Measurements from ENCODE around the gene TRAPPC3. TPM values are rescaled to one million over a fixed set of nuclear protein-coding genes. Genes with fewer than 3 reads are reported as not detected.

TRAPPC3 gene
- total RNA-seq, 1 experiment from 2014 or later: 64.6 TPM

DNA sequence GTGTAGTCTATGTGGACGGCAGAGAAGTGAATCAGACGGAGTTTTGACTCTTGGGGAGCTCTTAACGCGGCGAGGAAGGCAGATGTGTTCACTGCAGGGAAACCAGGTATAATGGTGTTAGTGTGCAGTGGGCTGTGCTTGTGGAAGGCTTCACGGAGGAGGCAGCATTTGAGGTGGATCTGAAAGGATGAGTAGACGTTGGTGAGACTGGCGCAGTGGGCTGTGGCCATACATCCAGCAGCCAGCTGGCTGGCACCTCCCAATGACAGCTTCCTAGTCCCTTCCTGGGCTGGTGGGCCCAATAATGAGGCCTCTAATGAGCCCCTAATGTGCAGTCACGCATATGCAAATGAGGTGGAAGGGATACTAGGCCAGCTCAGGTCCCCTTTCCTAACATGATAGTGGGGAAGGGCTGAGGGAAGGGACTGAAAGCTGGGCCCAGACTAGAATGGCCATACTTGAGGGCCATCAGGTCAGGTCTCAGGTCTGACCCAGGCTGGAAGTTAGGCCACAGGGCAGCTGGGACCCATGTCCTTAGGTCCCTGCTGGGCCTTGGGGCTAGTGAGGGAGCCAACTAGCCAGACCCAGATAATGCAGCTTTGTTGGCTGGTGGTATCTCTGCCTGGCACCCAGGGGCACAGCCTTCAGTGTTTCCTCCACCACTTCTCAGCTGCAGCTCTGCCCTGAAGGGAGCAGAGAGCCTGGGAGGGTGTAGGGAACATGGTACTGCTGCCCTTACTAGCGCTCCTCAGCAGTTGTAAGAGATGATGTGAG lies 10.5 kb upstream of the TRAPPC3 start:
- Histone ChIP-seq H3K27ac (ENCODE audit: low read depth, low read length) (peak overlapping the region; percentile 64), H3K4me2 (ENCODE audit: low read length) (peak overlapping the region; percentile 73)
- intact Hi-C loops (cut with micrococcal nuclease): loop anchor here (10.0 kb wide), 1 partner anchor 225 kb away; the partner anchor contains the start of gene STK40
- TF ChIP-seq JUND (IDR thresholded peaks at IDR 0.05): no peak
- no peak for TF ChIP-seq ZNF274 (IDR thresholded peaks at IDR 0.05; ENCODE audit: low read depth, low read length)
- no peak for TF ChIP-seq EGR1 (IDR thresholded peaks at IDR 0.05; ENCODE audit: low read depth)
- no peak for TF ChIP-seq TCF7L2 (IDR thresholded peaks at IDR 0.05; ENCODE audit: borderline replicate concordance, extremely low read depth, insufficient read depth, insufficient read length)
- no peak for TF ChIP-seq SIN3A (IDR thresholded peaks at IDR 0.05; ENCODE audit: low read depth)
- TF ChIP-seq CEBPB (IDR thresholded peaks at IDR 0.05; ENCODE audit: low read depth): no peak
- no peak for TF ChIP-seq POLR2A (IDR thresholded peaks at IDR 0.05; ENCODE audit: borderline replicate concordance, extremely low read depth, insufficient read depth, insufficient read length)
- TF ChIP-seq POLR2AphosphoS5 (IDR thresholded peaks at IDR 0.05; ENCODE audit: low read depth, low read length): no peak
- TF ChIP-seq, protein P1, sequence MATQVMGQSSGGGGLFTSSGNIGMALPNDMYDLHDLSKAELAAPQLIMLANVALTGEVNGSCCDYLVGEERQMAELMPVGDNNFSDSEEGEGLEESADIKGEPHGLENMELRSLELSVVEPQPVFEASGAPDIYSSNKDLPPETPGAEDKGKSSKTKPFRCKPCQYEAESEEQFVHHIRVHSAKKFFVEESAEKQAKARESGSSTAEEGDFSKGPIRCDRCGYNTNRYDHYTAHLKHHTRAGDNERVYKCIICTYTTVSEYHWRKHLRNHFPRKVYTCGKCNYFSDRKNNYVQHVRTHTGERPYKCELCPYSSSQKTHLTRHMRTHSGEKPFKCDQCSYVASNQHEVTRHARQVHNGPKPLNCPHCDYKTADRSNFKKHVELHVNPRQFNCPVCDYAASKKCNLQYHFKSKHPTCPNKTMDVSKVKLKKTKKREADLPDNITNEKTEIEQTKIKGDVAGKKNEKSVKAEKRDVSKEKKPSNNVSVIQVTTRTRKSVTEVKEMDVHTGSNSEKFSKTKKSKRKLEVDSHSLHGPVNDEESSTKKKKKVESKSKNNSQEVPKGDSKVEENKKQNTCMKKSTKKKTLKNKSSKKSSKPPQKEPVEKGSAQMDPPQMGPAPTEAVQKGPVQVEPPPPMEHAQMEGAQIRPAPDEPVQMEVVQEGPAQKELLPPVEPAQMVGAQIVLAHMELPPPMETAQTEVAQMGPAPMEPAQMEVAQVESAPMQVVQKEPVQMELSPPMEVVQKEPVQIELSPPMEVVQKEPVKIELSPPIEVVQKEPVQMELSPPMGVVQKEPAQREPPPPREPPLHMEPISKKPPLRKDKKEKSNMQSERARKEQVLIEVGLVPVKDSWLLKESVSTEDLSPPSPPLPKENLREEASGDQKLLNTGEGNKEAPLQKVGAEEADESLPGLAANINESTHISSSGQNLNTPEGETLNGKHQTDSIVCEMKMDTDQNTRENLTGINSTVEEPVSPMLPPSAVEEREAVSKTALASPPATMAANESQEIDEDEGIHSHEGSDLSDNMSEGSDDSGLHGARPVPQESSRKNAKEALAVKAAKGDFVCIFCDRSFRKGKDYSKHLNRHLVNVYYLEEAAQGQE (IDR thresholded peaks at IDR 0.05; ENCODE audit: low read depth): no peak
- TF ChIP-seq ELF1 (IDR thresholded peaks at IDR 0.05; ENCODE audit: borderline replicate concordance, low read depth): no peak
- no peak for TF ChIP-seq RAD21 (IDR thresholded peaks at IDR 0.05; ENCODE audit: low read depth)
- TF ChIP-seq CBX3 (IDR thresholded peaks at IDR 0.05; ENCODE audit: low read depth): no peak
- no peak for TF ChIP-seq YY1 (IDR thresholded peaks at IDR 0.05; ENCODE audit: extremely low read depth, insufficient replicate concordance, low read depth, low read length)
- TF ChIP-seq, protein P2, sequence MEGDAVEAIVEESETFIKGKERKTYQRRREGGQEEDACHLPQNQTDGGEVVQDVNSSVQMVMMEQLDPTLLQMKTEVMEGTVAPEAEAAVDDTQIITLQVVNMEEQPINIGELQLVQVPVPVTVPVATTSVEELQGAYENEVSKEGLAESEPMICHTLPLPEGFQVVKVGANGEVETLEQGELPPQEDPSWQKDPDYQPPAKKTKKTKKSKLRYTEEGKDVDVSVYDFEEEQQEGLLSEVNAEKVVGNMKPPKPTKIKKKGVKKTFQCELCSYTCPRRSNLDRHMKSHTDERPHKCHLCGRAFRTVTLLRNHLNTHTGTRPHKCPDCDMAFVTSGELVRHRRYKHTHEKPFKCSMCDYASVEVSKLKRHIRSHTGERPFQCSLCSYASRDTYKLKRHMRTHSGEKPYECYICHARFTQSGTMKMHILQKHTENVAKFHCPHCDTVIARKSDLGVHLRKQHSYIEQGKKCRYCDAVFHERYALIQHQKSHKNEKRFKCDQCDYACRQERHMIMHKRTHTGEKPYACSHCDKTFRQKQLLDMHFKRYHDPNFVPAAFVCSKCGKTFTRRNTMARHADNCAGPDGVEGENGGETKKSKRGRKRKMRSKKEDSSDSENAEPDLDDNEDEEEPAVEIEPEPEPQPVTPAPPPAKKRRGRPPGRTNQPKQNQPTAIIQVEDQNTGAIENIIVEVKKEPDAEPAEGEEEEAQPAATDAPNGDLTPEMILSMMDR (IDR thresholded peaks at IDR 0.05 in 2 of 3, conservative IDR thresholded peaks at IDR 0.05 in 1 of 3; ENCODE audit: borderline replicate concordance in 1 of 3, insufficient read depth in 1 of 3, low read depth in 2 of 3, low read length in 2 of 3): no peak
- TF ChIP-seq, protein P3, sequence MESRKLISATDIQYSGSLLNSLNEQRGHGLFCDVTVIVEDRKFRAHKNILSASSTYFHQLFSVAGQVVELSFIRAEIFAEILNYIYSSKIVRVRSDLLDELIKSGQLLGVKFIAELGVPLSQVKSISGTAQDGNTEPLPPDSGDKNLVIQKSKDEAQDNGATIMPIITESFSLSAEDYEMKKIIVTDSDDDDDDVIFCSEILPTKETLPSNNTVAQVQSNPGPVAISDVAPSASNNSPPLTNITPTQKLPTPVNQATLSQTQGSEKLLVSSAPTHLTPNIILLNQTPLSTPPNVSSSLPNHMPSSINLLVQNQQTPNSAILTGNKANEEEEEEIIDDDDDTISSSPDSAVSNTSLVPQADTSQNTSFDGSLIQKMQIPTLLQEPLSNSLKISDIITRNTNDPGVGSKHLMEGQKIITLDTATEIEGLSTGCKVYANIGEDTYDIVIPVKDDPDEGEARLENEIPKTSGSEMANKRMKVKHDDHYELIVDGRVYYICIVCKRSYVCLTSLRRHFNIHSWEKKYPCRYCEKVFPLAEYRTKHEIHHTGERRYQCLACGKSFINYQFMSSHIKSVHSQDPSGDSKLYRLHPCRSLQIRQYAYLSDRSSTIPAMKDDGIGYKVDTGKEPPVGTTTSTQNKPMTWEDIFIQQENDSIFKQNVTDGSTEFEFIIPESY (IDR thresholded peaks at IDR 0.05; ENCODE audit: extremely low read depth, insufficient replicate concordance, low read length): no peak
- no peak for TF ChIP-seq EZH2phosphoT487 (IDR thresholded peaks at IDR 0.05; ENCODE audit: borderline replicate concordance)
- TF ChIP-seq SP1 (IDR thresholded peaks at IDR 0.05; ENCODE audit: low read depth): no peak
- no peak for TF ChIP-seq SRF (IDR thresholded peaks at IDR 0.05; ENCODE audit: low read depth)
- TF ChIP-seq, protein P4, sequence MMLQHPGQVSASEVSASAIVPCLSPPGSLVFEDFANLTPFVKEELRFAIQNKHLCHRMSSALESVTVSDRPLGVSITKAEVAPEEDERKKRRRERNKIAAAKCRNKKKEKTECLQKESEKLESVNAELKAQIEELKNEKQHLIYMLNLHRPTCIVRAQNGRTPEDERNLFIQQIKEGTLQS (IDR thresholded peaks at IDR 0.05): no peak

More for the DNA sequence above, 10.5 kb upstream of the TRAPPC3 start:
- ATAC-seq: no peak
- Histone ChIP-seq H3K36me3 (ENCODE audit: control insufficient read depth in 1 of 2, insufficient read depth in 2 of 2, low read length in 2 of 2) (0 out of 4 replicates have a peak, but pooled peaks cover 0 to 4% of the 10 kb centered on the region in 2 experiments), H3K79me2 (ENCODE audit: insufficient read depth, low read length) (peaks cover 86% of the 10 kb centered on the region), H3K9me3 (ENCODE audit: control insufficient read depth in 1 of 2, insufficient read depth in 1 of 2, low read depth in 1 of 2, low read length in 2 of 2) (no peaks in the 10 kb centered on the region), H2AFZ (ENCODE audit: low read depth, low read length, poor library complexity, severe bottlenecking) (no peak overlapping the region), H4K20me1 (ENCODE audit: insufficient read depth) (no peaks in the 10 kb centered on the region), H3K9me2 (ENCODE audit: insufficient read depth) (no peaks in the 10 kb centered on the region), H3K9ac (ENCODE audit: low read length) (0 out of 2 replicates have a peak overlapping the region, but pooled peaks have one; percentile 56), H3K4me1 (ENCODE audit: control insufficient read depth in 1 of 2, insufficient read depth in 2 of 2, low read length in 2 of 2) (peaks cover 18 to 54% of the 10 kb centered on the region in 2 experiments), H3K4me3 (replicated peaks in 1 of 2; ENCODE audit: low read depth in 1 of 2, low read length in 2 of 2) (no peak overlapping the region), H3K27me3 (ENCODE audit: insufficient read depth, low read length) (no peaks in the 10 kb centered on the region)
- CTCF ChIA-PET: interaction anchor here (1.2 to 1.4 kb wide), 2 partner anchors 10 to 126 kb away, joined by 3 read pairs; no protein-coding TSS in a partner anchor
- BruUV-seq (replicated peaks): no TSS peak
- no peak for DNase-seq (ENCODE audit: low read depth, low spot score)
- POLR2A ChIA-PET: interaction anchor here (1.2 to 1.4 kb wide), 2 partner anchors 10 to 229 kb away, joined by 3 to 8 read pairs; partner anchors contain the start of gene TRAPPC3
- RAD21 ChIA-PET (ENCODE audit: low non-redundant PET in 1 of 2, low total read pairs in 2 of 2, uncharacterized antibody in 2 of 2, unreplicated experiment in 2 of 2): no interaction called here
